ENCODE data around the gene PKD1.
"Not testable (repeated sequence)": the region's sequence is repeated elsewhere in the genome, so short reads cannot be mapped to it uniquely, and the experiment has no call there.

Gene PKD1

DNA sequence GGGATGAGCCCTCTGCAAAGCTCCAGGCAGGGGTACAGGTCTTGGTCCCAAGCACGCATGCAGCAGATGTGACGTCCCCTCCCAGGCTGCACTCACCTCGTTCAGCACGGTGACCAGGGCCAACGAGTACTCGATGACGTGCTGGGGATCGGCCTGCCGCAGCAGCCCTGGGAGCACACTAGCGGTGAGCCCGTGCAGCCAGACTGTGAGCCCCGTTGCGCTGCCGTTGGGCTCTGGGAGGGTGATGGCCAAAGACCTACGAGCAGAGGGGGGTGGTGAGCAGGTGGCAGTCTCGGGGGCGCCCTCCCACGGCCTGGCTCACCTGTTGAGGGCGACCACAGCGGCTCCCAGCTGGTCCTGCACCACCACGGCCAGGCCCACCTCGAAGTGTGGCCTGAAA, 29.9 kb downstream of the PKD1 start:
- DNase-seq: not testable (repeated sequence)

GRCh38 chr16:2105291-2105690, 30.4 kb downstream of the PKD1 start:
- not testable (repeated sequence) for DNase-seq

DNA sequence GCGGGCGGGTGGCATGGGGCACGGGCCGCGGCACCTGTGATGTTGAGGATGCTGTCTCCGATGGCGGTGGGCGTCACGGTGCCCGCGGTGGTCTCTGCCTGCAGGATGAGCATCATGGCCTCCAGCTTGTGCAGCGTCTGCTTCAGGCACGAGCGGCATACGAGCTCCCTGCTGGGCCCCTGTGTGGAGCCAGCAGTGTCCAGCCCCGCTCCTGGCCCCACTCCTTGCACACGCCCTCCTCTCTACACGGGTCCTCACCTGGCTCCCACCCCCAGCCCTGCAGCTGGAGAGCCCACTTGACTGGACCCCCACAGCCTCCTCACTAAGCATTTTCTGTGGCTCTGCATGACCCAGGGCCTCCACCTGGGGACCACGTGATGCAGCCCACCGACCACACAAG, 31.2 kb downstream of the PKD1 start:
- not testable (repeated sequence) for DNase-seq

- DNase-seq: no peak
Observed at GRCh38 chr16:2102471-2102870, 33.2 kb downstream of the PKD1 start.

- DNase-seq: not testable (repeated sequence)
Observed at GRCh38 chr16:2101581-2101980, 34.1 kb downstream of the PKD1 start.

GRCh38 chr16:2097689-2098088, 38.0 kb downstream of the PKD1 start:
- DNase-seq: not testable (repeated sequence)

- DNase-seq: no peak
Observed at GRCh38 chr16:2096853-2097595, 38.7 kb downstream of the PKD1 start.

GRCh38 chr16:2095918-2096582, 39.6 kb downstream of the PKD1 start:
- no peak for DNase-seq

- no peak for DNase-seq
Observed at GRCh38 chr16:2095315-2095853, 40.3 kb downstream of the PKD1 start.

DNA sequence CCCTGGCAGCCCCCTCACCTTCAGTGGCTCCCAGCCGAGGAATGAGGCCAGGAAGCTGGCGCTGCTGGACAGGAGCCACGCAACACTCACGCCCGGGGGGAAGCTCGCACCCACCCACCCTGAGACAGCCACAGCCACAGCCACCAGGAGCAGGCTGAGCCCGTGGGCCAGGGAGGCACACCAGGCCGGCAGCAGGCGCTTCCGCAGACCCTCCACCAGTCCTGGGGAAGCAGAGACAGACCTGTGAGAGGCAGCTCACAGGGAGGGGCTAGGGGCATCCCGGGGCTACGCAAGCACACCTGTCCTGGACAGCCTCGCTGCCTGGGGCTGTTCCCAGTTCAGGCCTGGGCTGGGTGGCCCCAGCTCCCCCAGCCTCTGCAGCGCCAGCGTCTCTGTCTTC, 41.9 kb downstream of the PKD1 start:
- DNase-seq: no peak

- no peak for DNase-seq
Observed at GRCh38 chr16:2092866-2093265, 42.8 kb downstream of the PKD1 start.

DNA sequence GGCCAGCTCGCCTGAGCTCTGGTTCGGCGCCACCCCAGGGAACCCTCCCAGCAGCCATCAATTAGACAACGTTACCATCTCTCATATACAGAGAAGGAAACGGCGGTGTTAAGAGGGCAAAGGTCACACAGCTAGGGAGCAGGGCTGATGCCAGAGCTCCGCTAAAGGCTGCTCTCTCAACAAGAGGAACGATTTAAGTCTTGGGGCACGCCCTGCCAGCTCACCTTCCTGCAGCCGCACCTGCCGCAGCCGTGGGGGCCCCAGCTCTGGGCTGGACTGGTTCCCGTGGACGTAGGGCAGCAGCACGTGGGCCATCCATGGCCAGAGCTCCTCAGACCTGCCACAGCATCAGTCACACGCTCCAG, 43.5 kb downstream of the PKD1 start:
- no peak for DNase-seq

- DNase-seq: no peak
Observed at GRCh38 chr16:2091547-2092255, 44.0 kb downstream of the PKD1 start.

GRCh38 chr16:2090777-2091546, 44.7 kb downstream of the PKD1 start:
- DNase-seq: no peak

DNA sequence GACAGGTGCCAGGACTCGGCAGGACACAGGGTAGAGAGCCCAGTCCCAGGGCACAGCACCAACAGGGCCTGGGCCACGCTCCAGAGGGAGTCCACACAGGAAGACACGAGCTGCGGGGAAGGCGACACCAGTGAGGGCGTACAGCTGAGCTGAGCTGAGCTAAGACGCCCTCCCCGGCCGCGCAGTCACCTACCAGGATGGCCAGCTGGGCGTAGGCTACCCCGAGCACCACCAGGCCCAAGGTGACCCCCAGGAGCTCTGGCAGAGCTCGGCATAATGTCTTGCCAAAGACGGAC, 45.3 kb downstream of the PKD1 start:
- DNase-seq: no peak

DNA sequence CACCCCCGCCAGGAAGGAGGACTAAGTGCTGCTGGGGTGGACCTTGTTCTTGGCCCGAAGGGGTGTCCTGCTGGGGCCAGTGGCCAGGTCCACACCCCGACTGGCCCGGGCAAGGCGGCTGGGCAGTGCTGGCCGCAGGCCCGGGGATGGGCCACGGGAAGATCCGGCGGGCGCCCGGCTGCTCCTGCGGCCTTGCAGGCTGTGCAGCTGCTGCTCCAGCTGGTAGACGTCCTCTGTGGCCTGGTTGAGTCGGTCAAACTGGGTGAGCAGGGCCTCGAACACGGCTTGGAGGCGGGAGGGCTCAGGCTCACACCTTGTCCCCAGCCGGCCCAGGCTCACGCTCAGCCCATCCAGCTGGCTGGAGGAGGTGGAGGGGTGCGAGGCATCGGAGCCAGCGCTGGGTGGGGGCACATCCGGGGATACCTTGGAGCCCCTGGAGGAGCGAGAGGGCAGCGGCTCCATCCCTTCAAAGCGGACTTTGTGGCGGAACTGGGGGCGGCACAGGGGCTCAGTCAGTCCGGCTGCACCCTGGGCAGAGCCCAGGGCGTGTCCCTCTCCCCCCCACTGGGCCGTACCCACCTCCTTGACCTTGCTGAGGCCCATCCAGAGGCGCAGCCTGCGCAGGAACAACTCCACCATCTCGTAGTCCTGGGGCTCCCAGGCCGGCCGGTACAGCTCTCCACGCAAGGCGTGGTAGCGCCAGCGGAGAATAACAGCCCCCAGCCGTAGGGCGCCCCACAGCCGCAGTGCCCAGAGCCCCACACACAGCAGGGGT, 45.8 kb downstream of the PKD1 start:
- no peak for DNase-seq

DNA sequence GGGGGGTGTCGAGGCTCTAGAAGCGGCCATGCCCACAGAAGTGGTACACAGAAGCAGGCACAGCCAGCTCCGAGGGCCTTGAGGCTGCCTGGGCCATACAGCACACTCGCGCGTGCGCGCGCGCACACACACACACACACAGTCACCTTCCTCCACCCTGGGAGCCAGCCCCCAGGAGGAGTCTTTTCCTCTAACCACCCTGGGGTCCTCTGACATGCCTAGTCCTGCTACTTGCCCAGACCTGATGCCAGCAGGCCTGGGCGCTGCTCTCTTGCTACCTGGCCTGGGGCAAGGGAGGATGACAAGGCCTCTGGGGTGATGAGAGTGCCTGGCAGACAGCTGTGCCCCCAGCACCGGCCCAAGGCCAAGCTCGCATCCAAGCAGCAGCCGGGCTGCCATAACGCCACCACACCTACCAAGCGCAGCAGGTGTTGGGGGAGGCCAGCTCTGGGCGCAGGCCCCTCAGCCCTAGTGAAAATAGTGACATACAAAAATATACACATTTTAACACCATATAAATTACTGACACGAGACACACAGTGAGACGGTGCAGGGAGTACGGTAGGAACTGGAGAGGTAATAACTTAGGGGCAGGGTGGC, 46.8 kb downstream of the PKD1 start:
- DNase-seq: no peak

DNA sequence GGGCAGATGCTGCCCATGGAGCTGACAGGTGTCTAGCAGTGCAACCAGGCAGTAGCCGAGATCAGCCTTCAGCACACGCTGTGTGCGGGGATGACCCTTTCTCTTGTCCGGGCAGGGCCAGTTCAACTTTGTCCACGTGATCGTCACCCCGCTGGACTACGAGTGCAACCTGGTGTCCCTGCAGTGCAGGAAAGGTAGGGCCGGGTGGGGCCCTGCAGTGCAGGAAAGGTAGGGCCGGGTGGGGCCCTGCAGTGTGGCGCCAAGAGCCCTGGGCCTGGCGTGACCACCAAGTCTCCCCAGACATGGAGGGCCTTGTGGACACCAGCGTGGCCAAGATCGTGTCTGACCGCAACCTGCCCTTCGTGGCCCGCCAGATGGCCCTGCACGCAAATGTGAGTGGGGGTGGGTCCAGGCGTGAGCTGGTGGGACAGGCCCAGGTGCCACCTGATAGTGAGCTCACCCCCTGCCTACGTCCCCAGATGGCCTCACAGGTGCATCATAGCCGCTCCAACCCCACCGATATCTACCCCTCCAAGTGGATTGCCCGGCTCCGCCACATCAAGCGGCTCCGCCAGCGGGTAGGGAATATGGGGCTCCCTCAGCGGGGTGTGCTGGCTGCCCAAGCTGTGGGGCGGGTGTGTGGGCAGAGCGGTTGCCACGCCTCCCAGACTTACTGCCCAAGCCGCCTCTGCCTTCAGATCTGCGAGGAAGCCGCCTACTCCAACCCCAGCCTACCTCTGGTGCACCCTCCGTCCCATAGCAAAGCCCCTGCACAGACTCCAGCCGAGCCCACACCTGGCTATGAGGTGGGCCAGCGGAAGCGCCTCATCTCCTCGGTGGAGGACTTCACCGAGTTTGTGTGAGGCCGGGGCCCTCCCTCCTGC, 47.7 kb downstream of the PKD1 start:
- no peak for DNase-seq

GRCh38 chr16:2086812-2087747, 48.6 kb downstream of the PKD1 start:
- no peak for DNase-seq

Data from NCI-H1436 treated with DMSO at 0.1 percent for 48 hours (cell line).